Body of pancreas (tissue), 4 donors: ENCODE results near the gene MAML2. TPM values are rescaled to one million over a fixed set of nuclear protein-coding genes. Genes with fewer than 3 reads are reported as not detected.

Experiments
- ATAC-seq: fragments of 150-250 bp; one replicate; pipeline ENCODE4 v1.9.1; 2016
- DNase-seq, 4 donors: peaks; one replicate each; pipeline ENCODE4 v3.0.0-alpha.2; 2019
- H3K27ac ChIP-seq, 4 donors: fragments of 200-600 bp; sonication (generic); 1 replicate in 3 of 4; 2 replicates in 1 of 4; pipeline versions ENCODE4 v1.5.1 to v1.6.1; 2016 to 2019; ENCODE audit warnings: mild to moderate bottlenecking in 1 of 4, mixed read lengths in 1 of 4, moderate library complexity in 1 of 4
- H3K27me3 ChIP-seq, 2 donors: fragments of 200-600 bp; sonication (generic); one replicate each; pipeline ENCODE4 v1.6.0; 2016; ENCODE audit warnings: mild to moderate bottlenecking in 1 of 2
- H3K36me3 ChIP-seq, 2 donors: fragments of 200-600 bp; sonication (generic); replicated peaks in 1 of 2; 2 replicates each; pipeline ENCODE4 v1.5.1; 2016; ENCODE audit warnings: low read depth in 2 of 2; ENCODE audit not compliant: insufficient read depth in 1 of 2
- H3K4me1 ChIP-seq: fragments of 200-600 bp; sonication (generic); one replicate; pipeline ENCODE4 v1.6.0; 2016
- H3K4me3 ChIP-seq, 2 donors: fragments of 200-600 bp; sonication (generic); 1 replicate in 1 of 2; 2 replicates in 1 of 2; pipeline ENCODE4 v1.5.1; 2016 to 2019
- H3K9me3 ChIP-seq, 3 donors: fragments of 200-600 bp; sonication (generic); 1 replicate in 2 of 3; 2 replicates in 1 of 3; pipeline ENCODE4 v1.5.1; 2016
- POLR2A ChIP-seq, 3 donors: fragments of 450-650 bp; IDR thresholded peaks; one replicate each; pipeline ENCODE4 v1.6.1; 2016; ENCODE audit warnings: antibody characterized with exemption in 3 of 3, mild to moderate bottlenecking in 2 of 3
- WGBS, 2 donors: methylation state at CpG; one replicate each; pipeline ENCODE4 v1.1.5; 2017; 5-methylcytosine and 5-hydroxymethylcytosine counted together
- intact Hi-C: fragments of 100-400 bp; cut with DNase I; formaldehyde crosslinking; loops from one replicate; pipeline ENCODE4 v1.15.1; 2023
- total RNA-seq, 2 donors: library from RNA; depleted of rRNA; stranded (reverse); fragments of >200 nt; gene quantifications; one replicate each; pipeline ENCODE4 v1.1.0, GENCODE V29; 2016
- TF ChIP-seq, protein P1 (sequence below), 7 experiments: fragments of 450-650 bp in 4 of 7; fragments of 200-600 bp in 3 of 7; sonication (generic) in 3 of 7; IDR thresholded peaks; one replicate each; pipeline ENCODE4 v1.5.1; 2016 to 2019; ENCODE audit warnings: antibody characterized with exemption in 7 of 7

The MAML2 gene
- total RNA-seq, 2 donors from 2014 or later: 7.9 to 9.9 TPM

DNA sequence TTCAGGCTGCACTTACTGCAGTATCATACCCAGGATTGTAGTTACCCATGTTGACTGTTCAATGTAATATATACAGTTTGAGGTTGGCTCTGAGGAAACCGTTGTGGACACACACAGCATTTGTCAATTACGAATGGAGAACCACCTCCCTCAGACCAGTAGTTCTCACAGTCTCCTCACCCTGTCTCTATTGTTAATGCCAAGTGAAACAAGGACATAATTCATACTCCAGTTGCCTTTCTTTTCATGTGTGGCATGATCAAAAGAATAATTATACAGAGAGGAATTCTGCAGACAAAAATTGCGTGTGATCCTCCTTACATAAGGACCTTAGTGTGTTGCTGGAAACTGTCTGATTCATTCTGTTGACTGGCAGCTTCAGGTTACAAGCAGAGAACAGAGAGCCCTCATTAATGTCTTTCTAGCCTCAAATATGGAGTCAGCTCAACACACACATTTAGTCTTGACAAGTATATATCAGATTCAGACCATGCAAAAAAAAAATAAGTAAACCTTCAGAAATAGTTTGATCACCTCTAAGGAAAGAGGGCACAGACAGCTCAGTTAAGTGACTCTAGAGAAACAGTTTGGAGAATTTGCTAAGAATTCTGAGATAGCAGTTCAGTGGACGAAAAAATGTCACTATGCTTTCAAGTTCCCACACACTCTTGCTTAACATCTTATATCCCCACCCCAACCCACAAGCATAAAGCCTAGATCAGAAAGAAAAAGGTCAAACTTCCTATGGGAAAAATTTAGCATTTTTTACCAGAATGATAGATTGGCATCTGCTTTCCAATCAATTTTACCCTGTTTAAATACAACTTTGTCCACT lies 96.1 kb downstream of the MAML2 start:
- no peak for ATAC-seq

DNA sequence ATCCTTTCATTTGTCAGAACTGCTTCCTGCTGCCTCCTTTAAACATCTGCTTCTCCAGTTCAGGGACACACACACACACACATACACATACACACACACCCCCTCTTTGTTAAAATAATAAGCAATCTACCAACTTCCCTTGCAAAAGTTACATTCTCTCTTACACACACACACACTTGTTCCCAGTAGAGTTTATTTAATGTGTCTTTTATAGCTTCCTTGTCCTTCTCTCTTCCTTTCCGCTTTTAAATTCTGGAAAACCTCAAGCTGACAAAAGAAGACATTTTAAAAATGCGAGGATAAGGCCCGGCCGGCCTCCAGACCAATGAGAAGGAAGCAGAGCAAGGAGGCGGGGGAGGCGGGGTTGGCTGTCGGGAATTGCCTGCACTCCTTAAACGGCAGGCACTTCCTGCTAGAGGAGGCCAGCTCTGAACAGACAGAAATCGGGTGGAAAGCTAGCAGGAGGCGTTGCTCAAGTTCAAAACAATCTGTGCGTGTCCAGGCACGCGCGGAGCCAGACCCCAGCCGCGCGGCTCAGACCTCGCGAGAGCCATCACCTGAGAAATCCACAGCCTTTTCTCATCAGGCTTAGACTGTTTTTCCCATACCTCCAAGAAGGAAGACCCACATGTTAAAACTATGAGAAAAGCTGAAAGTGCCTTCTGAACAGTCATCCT lies 99.9 kb downstream of the MAML2 start:
- peak in 2 of 3 donors; percentile 58 to 65 for TF ChIP-seq POLR2A (IDR thresholded peaks at IDR 0.05)
- TF ChIP-seq, protein P1, sequence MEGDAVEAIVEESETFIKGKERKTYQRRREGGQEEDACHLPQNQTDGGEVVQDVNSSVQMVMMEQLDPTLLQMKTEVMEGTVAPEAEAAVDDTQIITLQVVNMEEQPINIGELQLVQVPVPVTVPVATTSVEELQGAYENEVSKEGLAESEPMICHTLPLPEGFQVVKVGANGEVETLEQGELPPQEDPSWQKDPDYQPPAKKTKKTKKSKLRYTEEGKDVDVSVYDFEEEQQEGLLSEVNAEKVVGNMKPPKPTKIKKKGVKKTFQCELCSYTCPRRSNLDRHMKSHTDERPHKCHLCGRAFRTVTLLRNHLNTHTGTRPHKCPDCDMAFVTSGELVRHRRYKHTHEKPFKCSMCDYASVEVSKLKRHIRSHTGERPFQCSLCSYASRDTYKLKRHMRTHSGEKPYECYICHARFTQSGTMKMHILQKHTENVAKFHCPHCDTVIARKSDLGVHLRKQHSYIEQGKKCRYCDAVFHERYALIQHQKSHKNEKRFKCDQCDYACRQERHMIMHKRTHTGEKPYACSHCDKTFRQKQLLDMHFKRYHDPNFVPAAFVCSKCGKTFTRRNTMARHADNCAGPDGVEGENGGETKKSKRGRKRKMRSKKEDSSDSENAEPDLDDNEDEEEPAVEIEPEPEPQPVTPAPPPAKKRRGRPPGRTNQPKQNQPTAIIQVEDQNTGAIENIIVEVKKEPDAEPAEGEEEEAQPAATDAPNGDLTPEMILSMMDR (IDR thresholded peaks at IDR 0.05): no peak
- Histone ChIP-seq H3K9me3 (no peaks in the 10 kb centered on the region), H3K4me1 (peaks cover 16% of the 10 kb centered on the region), H3K27ac (peak overlapping the region; percentile 63 to 88 (median 76)), H3K36me3 (no peaks in the 10 kb centered on the region), H3K27me3 (no peaks in the 10 kb centered on the region), H3K4me3 (no peak overlapping the region)
- intact Hi-C loops: no loop called here
- 1 to 2% methylated on average over 19 of the region's 19 CpGs for WGBS, 2 donors
- DNase-seq (peak; percentile 90 to 96 (median 92)), ATAC-seq (peak; percentile 99)

More for the DNA sequence above, 96.1 kb downstream of the MAML2 start:
- H3K27me3 ChIP-seq: no peaks in the 10 kb centered on the region
- no peak for DNase-seq
- TF ChIP-seq POLR2A (IDR thresholded peaks at IDR 0.05): no peak
- TF ChIP-seq, protein P1 (IDR thresholded peaks at IDR 0.05): no peak
- H3K9me3 ChIP-seq: no peaks in the 10 kb centered on the region
- H3K36me3 ChIP-seq: no peaks in the 10 kb centered on the region
- H3K4me3 ChIP-seq: no peak overlapping the region
- H3K27ac ChIP-seq: peak overlapping the region in 1 of 4 donors; percentile 9
- peaks cover under 1% of the 10 kb centered on the region for H3K4me1 ChIP-seq
- 19 to 22% methylated on average over 4 of the region's 4 CpGs for WGBS, 2 donors
- intact Hi-C loops: no loop called here

DNA sequence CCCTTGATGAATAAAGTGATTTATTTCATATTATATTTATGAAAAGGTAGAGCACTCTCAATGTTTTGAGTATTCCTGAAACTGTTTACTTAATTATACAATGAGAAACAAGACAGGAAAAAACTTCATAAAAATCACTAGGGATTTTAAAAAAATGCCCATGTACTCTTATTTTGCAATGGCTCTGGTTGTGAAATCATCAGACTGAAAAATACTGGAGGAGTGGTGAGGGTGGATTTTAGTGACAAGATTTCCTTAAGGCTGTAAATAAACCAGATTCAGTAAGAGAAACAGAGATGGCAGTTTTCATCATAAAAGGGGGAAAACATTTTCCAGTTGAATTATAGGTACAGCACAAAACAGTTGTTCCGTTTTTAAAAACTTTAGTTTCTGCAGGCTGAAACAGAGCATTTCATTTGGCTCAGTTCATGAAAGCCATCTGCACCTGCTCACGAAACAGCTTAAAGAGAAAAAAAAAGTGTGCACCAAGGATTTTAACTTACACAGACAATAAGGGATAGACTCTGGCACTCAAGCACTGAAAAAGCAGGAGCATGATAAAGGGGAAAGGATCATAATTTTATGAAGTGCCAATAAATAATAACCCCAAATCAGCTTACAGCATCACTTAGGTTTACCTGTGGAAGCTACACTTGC lies 100.7 kb downstream of the MAML2 start:
- Histone ChIP-seq H3K9me3 (no peaks in the 10 kb centered on the region), H3K27ac (peak overlapping the region in 3 of 4 donors; percentile 63 to 88 (median 87)), H3K4me3 (no peak overlapping the region), H3K36me3 (no peaks in the 10 kb centered on the region), H3K27me3 (no peaks in the 10 kb centered on the region), H3K4me1 (peaks cover 24% of the 10 kb centered on the region)
- intact Hi-C loops: no loop called here
- 52 to 55% methylated on average over 2 of the region's 2 CpGs for WGBS, 2 donors
- DNase-seq (no peak), ATAC-seq (no peak)
- TF ChIP-seq, protein P1 (IDR thresholded peaks at IDR 0.05): no peak
- TF ChIP-seq POLR2A (IDR thresholded peaks at IDR 0.05): no peak

DNA sequence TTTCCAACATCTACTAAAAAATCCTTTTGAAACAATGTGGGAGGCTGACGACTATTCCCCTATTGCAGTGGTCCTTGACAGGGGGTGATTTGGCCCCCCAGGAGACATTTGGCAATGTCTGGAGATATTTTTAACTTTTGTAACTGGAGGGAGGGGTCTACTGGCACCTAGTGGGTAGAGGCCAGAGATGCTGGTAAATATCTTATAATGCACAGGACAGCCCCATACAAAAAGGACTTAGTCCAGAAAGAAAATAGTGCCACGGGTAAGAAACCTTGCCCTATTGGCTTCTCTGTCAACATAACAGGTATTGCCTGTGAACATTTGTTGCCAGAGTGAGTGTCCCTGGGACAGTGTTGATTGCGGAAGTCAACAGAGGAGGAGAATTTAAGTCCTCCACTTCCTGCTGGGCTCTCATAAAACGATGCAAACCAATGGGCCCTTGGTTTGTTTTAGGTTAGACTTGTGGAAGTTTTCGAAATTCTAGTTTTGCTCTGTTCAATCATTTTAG lies 101.6 kb downstream of the MAML2 start:
- Histone ChIP-seq H3K4me1 (peaks cover 24% of the 10 kb centered on the region), H3K27ac (peak overlapping the region in 2 of 4 donors; percentile 31 to 88), H3K36me3 (no peaks in the 10 kb centered on the region), H3K9me3 (no peaks in the 10 kb centered on the region), H3K27me3 (no peaks in the 10 kb centered on the region), H3K4me3 (no peak overlapping the region)
- no peak for TF ChIP-seq POLR2A (IDR thresholded peaks at IDR 0.05)
- TF ChIP-seq, protein P1 (IDR thresholded peaks at IDR 0.05): no peak
- WGBS, 2 donors: 46% methylated on average over 5 of the region's 5 CpGs
- intact Hi-C loops: no loop called here
- DNase-seq (peak in 1 of 4 donors; percentile 16), ATAC-seq (no peak)
